Smooth muscle cell (in vitro differentiated cells): Measurements from ENCODE around the gene CCNH. TPM values are rescaled to one million over a fixed set of nuclear protein-coding genes. Genes with fewer than 3 reads are reported as not detected.

Experiments used
- DNase-seq: peaks from one replicate; lab custom pipeline; 2025; ENCODE audit not compliant: unreplicated experiment; lab: John Stamatoyannopoulos, UW
- H2AFZ ChIP-seq: fragments of 200-600 bp; sonication (generic); 2 replicates; pipeline ENCODE4 v1.6.0; 2016; ENCODE audit warnings: antibody characterized with exemption, low read depth, mild to moderate bottlenecking
- H3F3A ChIP-seq: fragments of 200-600 bp; sonication (generic); 2 replicates; pipeline ENCODE4 v1.6.0; 2017; ENCODE audit warnings: antibody characterized with exemption, low read depth
- H3K27ac ChIP-seq: fragments of 200-600 bp; sonication (generic); 2 replicates; pipeline ENCODE4 v1.5.1; 2016; ENCODE audit warnings: low read depth, mild to moderate bottlenecking
- H3K27me3 ChIP-seq: fragments of 200-600 bp; sonication (generic); 2 replicates; pipeline ENCODE4 v1.6.1; 2016; ENCODE audit warnings: low read depth, mild to moderate bottlenecking
- H3K36me3 ChIP-seq: fragments of 200-600 bp; sonication (generic); 2 replicates; pipeline ENCODE4 v1.5.1; 2016; ENCODE audit warnings: low read depth
- H3K4me1 ChIP-seq: fragments of 200-600 bp; sonication (generic); 2 replicates; pipeline ENCODE4 v1.5.1; 2016; ENCODE audit warnings: low read depth
- H3K4me2 ChIP-seq: fragments of 200-600 bp; sonication (generic); 2 replicates; pipeline ENCODE4 v1.6.0; 2016; ENCODE audit warnings: mild to moderate bottlenecking
- H3K4me3 ChIP-seq: fragments of 200-600 bp; sonication (generic); 2 replicates; pipeline ENCODE4 v1.5.1; 2016; ENCODE audit warnings: mild to moderate bottlenecking
- H3K79me2 ChIP-seq: fragments of 200-600 bp; sonication (generic); 2 replicates; pipeline ENCODE4 v1.6.0; 2016; ENCODE audit warnings: low read depth, mild to moderate bottlenecking
- H3K9ac ChIP-seq: fragments of 200-600 bp; sonication (generic); 2 replicates; pipeline ENCODE4 v1.6.0; 2016; ENCODE audit warnings: low read depth
- H3K9me3 ChIP-seq: fragments of 200-600 bp; sonication (generic); replicated peaks from 2 replicates; pipeline ENCODE4 v1.5.1; 2016; ENCODE audit warnings: low read depth
- H4K20me1 ChIP-seq: fragments of 200-600 bp; sonication (generic); 2 replicates; pipeline ENCODE4 v1.6.0; 2016; ENCODE audit warnings: low read depth
- WGBS: methylation state at CpG from one replicate; pipeline ENCODE4 v1.1.7; 2016; ENCODE audit warnings: low lambda C conversion rate; 5-methylcytosine and 5-hydroxymethylcytosine counted together
- polyA plus RNA-seq: library from polyadenylated mRNA; unstranded; fragments of >200 nt; fragmentation: Nextera tagmentation; extraction: Ambion mirVana; gene quantifications from 2 replicates; pipeline ENCODE4 v1.2.1, GENCODE V29; 2016
- total RNA-seq: library from RNA; depleted of rRNA; stranded (reverse); fragments of >200 nt; gene quantifications from 2 replicates; pipeline ENCODE4 v1.2.3, GENCODE V29; 2014
- TF ChIP-seq, protein P1 (sequence below): fragments of 200-600 bp; sonication (generic); IDR thresholded peaks from 2 replicates; pipeline ENCODE4 v1.5.1; 2017; ENCODE audit warnings: borderline replicate concordance, mild to moderate bottlenecking, antibody characterized with exemption; ENCODE audit not compliant: insufficient read depth, poor library complexity, severe bottlenecking

CCNH gene
- total and polyA plus RNA-seq, 2 experiments from 2014 or later = 33.2 to 96.7 TPM

DNA sequence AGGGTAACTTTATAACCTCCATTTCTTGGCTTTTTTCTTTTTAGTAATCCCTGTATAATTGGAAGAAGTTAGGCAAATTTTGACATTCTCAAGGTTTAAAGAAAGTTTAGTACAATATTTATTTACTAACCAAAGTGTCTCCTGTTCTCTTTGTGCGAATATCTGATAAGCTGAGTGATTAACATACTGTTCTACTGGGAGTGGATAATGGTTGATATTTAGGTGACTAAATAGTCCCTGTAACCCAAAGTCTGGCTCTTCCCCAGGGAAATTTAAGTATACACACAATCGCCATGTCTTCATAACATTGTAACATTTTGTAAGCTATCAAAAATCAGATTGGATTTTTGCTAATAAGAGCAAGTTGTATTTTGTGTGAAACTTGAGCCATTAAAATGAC is 40.0 kb downstream of the CCNH start:
- no peak overlapping the region for H2AFZ ChIP-seq
- no peaks in the 10 kb centered on the region for H3K4me1 ChIP-seq
- H3K9me3 ChIP-seq = no peaks in the 10 kb centered on the region
- WGBS = 99% methylated on average over 2 of the region's 2 CpGs
- peaks cover 12% of the 10 kb centered on the region for H4K20me1 ChIP-seq
- H3K4me2 ChIP-seq = no peak overlapping the region
- peaks cover 3% of the 10 kb centered on the region for H3F3A ChIP-seq
- peaks cover 14% of the 10 kb centered on the region for H3K36me3 ChIP-seq
- no peak overlapping the region for H3K4me3 ChIP-seq
- H3K9ac ChIP-seq = no peak overlapping the region
- no peaks in the 10 kb centered on the region for H3K27me3 ChIP-seq
- no peak for DNase-seq
- no peak overlapping the region for H3K27ac ChIP-seq
- H3K79me2 ChIP-seq = no peaks in the 10 kb centered on the region
- TF ChIP-seq, protein P1, sequence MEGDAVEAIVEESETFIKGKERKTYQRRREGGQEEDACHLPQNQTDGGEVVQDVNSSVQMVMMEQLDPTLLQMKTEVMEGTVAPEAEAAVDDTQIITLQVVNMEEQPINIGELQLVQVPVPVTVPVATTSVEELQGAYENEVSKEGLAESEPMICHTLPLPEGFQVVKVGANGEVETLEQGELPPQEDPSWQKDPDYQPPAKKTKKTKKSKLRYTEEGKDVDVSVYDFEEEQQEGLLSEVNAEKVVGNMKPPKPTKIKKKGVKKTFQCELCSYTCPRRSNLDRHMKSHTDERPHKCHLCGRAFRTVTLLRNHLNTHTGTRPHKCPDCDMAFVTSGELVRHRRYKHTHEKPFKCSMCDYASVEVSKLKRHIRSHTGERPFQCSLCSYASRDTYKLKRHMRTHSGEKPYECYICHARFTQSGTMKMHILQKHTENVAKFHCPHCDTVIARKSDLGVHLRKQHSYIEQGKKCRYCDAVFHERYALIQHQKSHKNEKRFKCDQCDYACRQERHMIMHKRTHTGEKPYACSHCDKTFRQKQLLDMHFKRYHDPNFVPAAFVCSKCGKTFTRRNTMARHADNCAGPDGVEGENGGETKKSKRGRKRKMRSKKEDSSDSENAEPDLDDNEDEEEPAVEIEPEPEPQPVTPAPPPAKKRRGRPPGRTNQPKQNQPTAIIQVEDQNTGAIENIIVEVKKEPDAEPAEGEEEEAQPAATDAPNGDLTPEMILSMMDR = no peak

DNA sequence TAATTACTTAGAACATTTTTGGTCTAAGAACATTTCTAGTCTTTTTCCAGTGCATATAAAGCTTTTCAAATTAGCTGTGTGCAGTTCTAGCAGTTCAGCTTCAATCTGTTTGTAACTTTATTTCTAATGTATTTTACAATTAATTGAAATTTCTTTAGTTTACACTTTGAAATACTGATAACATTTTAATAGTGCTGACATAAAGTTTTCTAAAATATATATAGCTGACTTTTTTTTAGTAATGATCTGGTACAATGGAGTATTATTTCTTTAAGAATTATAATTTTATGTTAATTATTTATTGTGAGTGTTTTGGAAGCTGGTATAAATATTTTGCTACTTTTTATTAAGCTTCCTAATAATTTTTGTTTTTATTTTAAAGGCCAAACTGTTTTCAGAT is 43.3 kb downstream of the CCNH start:
- Histone ChIP-seq H4K20me1 (peaks cover 12% of the 10 kb centered on the region), H3K36me3 (peaks cover 14% of the 10 kb centered on the region), H3K79me2 (no peaks in the 10 kb centered on the region), H3K27ac (no peak overlapping the region), H3K27me3 (no peaks in the 10 kb centered on the region), H3F3A (peaks cover 3% of the 10 kb centered on the region), H3K9ac (no peak overlapping the region), H3K4me2 (no peak overlapping the region), H2AFZ (no peak overlapping the region), H3K4me1 (no peaks in the 10 kb centered on the region), H3K9me3 (no peaks in the 10 kb centered on the region), H3K4me3 (no peak overlapping the region)
- DNase-seq = no peak
- TF ChIP-seq, protein P1 = no peak

GRCh38 chr5:87368601-87369000 is 44.1 kb downstream of the CCNH start:
- 84% methylated on average over 3 of the region's 3 CpGs for WGBS
- Histone ChIP-seq H2AFZ (no peak overlapping the region), H3K9ac (no peak overlapping the region), H3K27me3 (no peaks in the 10 kb centered on the region), H3F3A (peaks cover 3% of the 10 kb centered on the region), H3K27ac (no peak overlapping the region), H3K79me2 (no peaks in the 10 kb centered on the region), H3K36me3 (peaks cover 18% of the 10 kb centered on the region), H3K9me3 (no peaks in the 10 kb centered on the region), H3K4me1 (no peaks in the 10 kb centered on the region), H3K4me2 (no peak overlapping the region), H3K4me3 (no peak overlapping the region), H4K20me1 (peaks cover 12% of the 10 kb centered on the region)
- TF ChIP-seq, protein P1 = no peak
- DNase-seq = no peak

GRCh38 chr5:87367243-87367642 is 45.5 kb downstream of the CCNH start:
- no peaks in the 10 kb centered on the region for H3K27me3 ChIP-seq
- H3K36me3 ChIP-seq = peaks cover 22% of the 10 kb centered on the region
- H3K79me2 ChIP-seq = no peaks in the 10 kb centered on the region
- H3K9me3 ChIP-seq = no peaks in the 10 kb centered on the region
- no peak overlapping the region for H3K9ac ChIP-seq
- no peak for DNase-seq
- H4K20me1 ChIP-seq = peaks cover 12% of the 10 kb centered on the region
- peaks cover 3% of the 10 kb centered on the region for H3F3A ChIP-seq
- WGBS = 96% methylated on average over 2 of the region's 2 CpGs
- no peak overlapping the region for H3K27ac ChIP-seq
- TF ChIP-seq, protein P1 = no peak
- H3K4me1 ChIP-seq = no peaks in the 10 kb centered on the region
- H2AFZ ChIP-seq = no peak overlapping the region
- no peak overlapping the region for H3K4me3 ChIP-seq
- no peak overlapping the region for H3K4me2 ChIP-seq
